ENCODE measurements around the gene MAGEA10. TPM values are rescaled to one million over a fixed set of nuclear protein-coding genes. Genes with fewer than 3 reads are reported as not detected.
"Not testable (repeated sequence)": the region's sequence is repeated elsewhere in the genome, so short reads cannot be mapped to it uniquely, and the experiment has no call there.

MAGEA10 gene
- not detected for total RNA-seq

DNA sequence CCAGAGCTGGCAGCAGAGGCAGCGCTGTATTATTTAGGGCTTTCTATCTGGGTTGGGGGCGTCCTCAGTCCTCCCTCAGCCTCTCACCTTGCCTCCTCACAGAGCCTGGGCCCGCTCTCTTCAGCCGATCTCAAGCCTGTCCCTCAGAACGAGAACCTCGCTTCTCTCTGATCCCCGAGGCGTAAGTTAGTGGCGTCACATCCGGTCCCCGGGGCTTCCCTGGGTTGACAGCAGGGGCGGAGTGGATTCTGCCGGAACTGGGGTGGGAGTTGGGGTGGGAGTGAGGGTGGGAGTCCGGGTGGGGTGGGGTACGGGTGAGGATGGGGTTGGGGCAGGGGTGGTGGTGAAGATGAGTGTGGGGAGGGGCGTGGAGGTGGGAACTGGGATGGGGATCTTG lies at the start of gene MAGEA10:
TSS of gene MAGEA10 (minus strand) at position 190 of the 397 bp plus-strand sequence. CDS start 2,957 bp downstream, outside the sequence.
- TF ChIP-seq CTCF (IDR thresholded peaks at IDR 0.05): no peak
- TF ChIP-seq POLR2A (IDR thresholded peaks at IDR 0.05): no peak
- intact Hi-C loops (cut with DNase I; ENCODE audit: low total_unique reads): no loop called here
- no peak within 1 kb of the TSS for H3K4me3 ChIP-seq (ENCODE audit: low read depth, poor library complexity, severe bottlenecking)
- DNase-seq (ENCODE audit: low spot score in 2 of 2): no peak
- WGBS, 2 donors: 92 to 94% methylated on average over 13 to 15 of the region's 16 CpGs

GRCh38 chrX:152177497-152178269 lies 39.3 kb upstream of the MAGEA10 start:
- intact Hi-C loops (cut with DNase I; ENCODE audit: low total_unique reads): no loop called here
- 71 to 76% methylated on average over 5 of the region's 5 CpGs for WGBS, 2 donors
- TF ChIP-seq CTCF (IDR thresholded peaks at IDR 0.05): no peak
- TF ChIP-seq POLR2A (IDR thresholded peaks at IDR 0.05): no peak

GRCh38 chrX:152177052-152177451 lies 38.7 kb upstream of the MAGEA10 start:
- WGBS, 2 donors: 60 to 74% methylated on average over 4 of the region's 4 CpGs
- intact Hi-C loops (cut with DNase I; ENCODE audit: low total_unique reads): no loop called here

More at GRCh38 chrX:152177497-152178269, 39.3 kb upstream of the MAGEA10 start:
- DNase-seq (ENCODE audit: low spot score in 2 of 2): no peak
- H3K4me3 ChIP-seq (ENCODE audit: low read depth, poor library complexity, severe bottlenecking): no peak overlapping the region

DNA sequence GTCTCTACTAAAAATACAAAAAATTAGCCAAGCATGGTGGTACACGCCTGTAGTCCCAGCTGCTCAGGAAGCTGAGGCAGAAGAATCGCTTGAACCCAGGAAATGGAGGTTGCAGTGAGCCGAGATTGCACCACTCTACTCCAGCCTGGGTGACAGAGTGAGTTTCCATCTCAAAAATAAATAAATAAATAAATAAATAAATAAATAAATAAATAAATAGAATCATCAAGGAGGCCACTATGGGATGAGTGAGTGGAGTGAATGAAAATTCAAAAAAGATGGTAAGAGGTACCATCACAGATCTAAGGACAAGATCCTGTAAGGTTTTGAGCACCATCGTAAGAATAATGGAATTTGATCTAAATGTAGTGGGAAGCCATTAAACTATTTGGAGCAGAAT lies 37.5 kb upstream of the MAGEA10 start:
- DNase-seq (ENCODE audit: low spot score in 2 of 2); intact Hi-C loops (cut with DNase I; ENCODE audit: low total_unique reads); H3K4me3 ChIP-seq (ENCODE audit: low read depth, poor library complexity, severe bottlenecking): not testable (repeated sequence)
- WGBS, 2 donors: 83 to 90% methylated on average over 4 of the region's 4 CpGs

More at GRCh38 chrX:152177052-152177451, 38.7 kb upstream of the MAGEA10 start:
- no peak overlapping the region for H3K4me3 ChIP-seq (ENCODE audit: low read depth, poor library complexity, severe bottlenecking)
- no peak for DNase-seq (ENCODE audit: low spot score in 2 of 2)
- TF ChIP-seq CTCF (IDR thresholded peaks at IDR 0.05) (no peak), POLR2A (IDR thresholded peaks at IDR 0.05) (no peak)

DNA sequence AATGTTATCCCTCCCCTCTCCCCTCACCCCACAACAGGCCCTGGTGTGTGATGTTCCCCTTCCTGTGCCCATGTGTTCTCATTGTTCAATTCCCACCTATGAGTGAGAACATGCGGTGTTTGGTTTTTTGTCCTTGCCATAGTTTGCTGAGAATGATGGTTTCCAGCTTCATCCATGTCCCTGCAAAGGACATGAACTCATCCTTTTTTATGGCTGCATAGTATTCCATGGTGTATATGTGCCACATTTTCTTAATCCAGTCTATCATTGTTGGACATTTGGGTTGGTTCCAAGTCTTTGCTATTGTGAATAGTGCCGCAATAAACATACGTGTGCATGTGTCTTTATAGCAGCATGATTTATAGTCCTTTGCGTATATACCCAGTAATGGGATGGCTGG lies 35.5 kb upstream of the MAGEA10 start:
- DNase-seq (ENCODE audit: low spot score in 2 of 2); intact Hi-C loops (cut with DNase I; ENCODE audit: low total_unique reads); H3K4me3 ChIP-seq (ENCODE audit: low read depth, poor library complexity, severe bottlenecking): not testable (repeated sequence)
- WGBS, 2 donors: 96 to 100% methylated on average over 1 to 2 of the region's 4 CpGs

DNA sequence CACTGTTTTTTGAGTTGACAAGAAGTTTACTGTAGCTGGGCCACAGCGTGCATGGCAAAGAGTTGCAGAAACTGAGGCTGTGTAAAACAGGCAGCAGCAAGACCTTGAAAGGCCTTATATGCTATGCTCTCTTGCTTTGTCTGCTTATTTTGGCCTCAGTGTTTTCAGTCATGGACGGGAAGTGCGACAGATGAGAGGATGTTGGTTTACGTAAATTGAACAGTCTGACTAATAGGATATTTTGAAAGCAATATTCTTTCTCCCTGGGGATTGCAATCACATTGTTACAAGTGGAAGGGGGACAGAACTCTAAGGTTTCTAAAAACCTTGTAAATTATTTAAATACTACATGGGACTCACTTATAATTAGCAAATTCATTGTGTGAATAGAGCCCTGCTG lies 32.2 kb upstream of the MAGEA10 start:
- TF ChIP-seq POLR2A (IDR thresholded peaks at IDR 0.05) (no peak), CTCF (IDR thresholded peaks at IDR 0.05) (no peak)
- WGBS, 2 donors: 78 to 87% methylated on average over 4 of the region's 4 CpGs
- no peak overlapping the region for H3K4me3 ChIP-seq (ENCODE audit: low read depth, poor library complexity, severe bottlenecking)
- intact Hi-C loops (cut with DNase I; ENCODE audit: low total_unique reads): no loop called here
- no peak for DNase-seq (ENCODE audit: low spot score in 2 of 2)

All from lower leg skin (tissue), 4 donors.